PFSK-1 (cell line): ENCODE data around the gene LRRC8B.

Experiments used
- POLR2AphosphoS5 ChIP-seq: IDR thresholded peaks from 2 replicates; pipeline ENCODE4 v1.6.1; 2012; ENCODE audit warnings: low read depth, mild to moderate bottlenecking, control low read depth, low read length, moderate library complexity
- REST ChIP-seq, 2 experiments: IDR thresholded peaks; 2 replicates each; pipeline versions ENCODE4 v1.6.1 to v1.8.0; 2011 to 2012; ENCODE audit warnings: low read depth in 2 of 2, low read length in 2 of 2, control low read depth in 1 of 2, inconsistent platforms in 1 of 2, mild to moderate bottlenecking in 1 of 2, moderate library complexity in 1 of 2; ENCODE audit not compliant: insufficient read depth in 1 of 2
- SIN3A ChIP-seq: IDR thresholded peaks from 2 replicates; pipeline ENCODE4 v1.6.1; 2012; ENCODE audit warnings: mild to moderate bottlenecking, low read length, moderate library complexity, borderline replicate concordance; ENCODE audit not compliant: insufficient read depth
- TAF1 ChIP-seq: IDR thresholded peaks from 2 replicates; pipeline ENCODE4 v1.6.1; 2012; ENCODE audit warnings: low read length, control low read depth, borderline replicate concordance; ENCODE audit not compliant: insufficient read depth

GRCh38 chr1:89630048-89630447 is 105.4 kb downstream of the LRRC8B start:
- TF ChIP-seq TAF1, result no peak
- TF ChIP-seq REST (IDR thresholded peaks at IDR 0.05; ENCODE audit: insufficient read depth in 1 of 2, low read depth in 2 of 2, low read length in 2 of 2), result no peak
- no peak for TF ChIP-seq POLR2AphosphoS5
- TF ChIP-seq SIN3A, result no peak
